WERI-Rb-1 (cell line): ENCODE data around the gene USP6NL.

Experiments used
- DNase-seq: peaks from one replicate; pipeline ENCODE4 v3.0.0-alpha.2; 2020
- H3K27ac ChIP-seq: fragments of 250-450 bp; sonication (Bioruptor Pico); 2 replicates; pipeline ENCODE4 v1.5.1; 2020; ENCODE audit warnings: mild to moderate bottlenecking, moderate library complexity
- H3K27me3 ChIP-seq: fragments of 250-450 bp; sonication (Bioruptor Pico); 2 replicates; pipeline ENCODE4 v1.5.1; 2021; ENCODE audit warnings: mild to moderate bottlenecking, low read depth, moderate library complexity; ENCODE audit not compliant: insufficient read depth, severe bottlenecking
- H3K36me3 ChIP-seq: fragments of 250-450 bp; sonication (Bioruptor Pico); 2 replicates; pipeline ENCODE4 v1.5.1; 2020; ENCODE audit warnings: mild to moderate bottlenecking, moderate library complexity
- H3K4me3 ChIP-seq: 2 replicates; pipeline ENCODE4 v1.5.1; 2011; ENCODE audit warnings: low read depth, mild to moderate bottlenecking, control low read depth, low read length
- H3K9me3 ChIP-seq: fragments of 250-450 bp; sonication (Bioruptor Pico); 2 replicates; pipeline ENCODE4 v1.5.1; 2021; ENCODE audit warnings: mild to moderate bottlenecking, moderate library complexity; ENCODE audit not compliant: severe bottlenecking
- CTCF ChIP-seq: IDR thresholded peaks from 2 replicates; pipeline ENCODE4 v1.5.1; 2011; ENCODE audit warnings: low read depth, mild to moderate bottlenecking, control low read depth, inconsistent platforms, low read length

Gene USP6NL

GRCh38 chr10:11532306-11532705, 79.1 kb downstream of the USP6NL start:
- no peaks in the 10 kb centered on the region for H3K27me3 ChIP-seq
- H3K36me3 ChIP-seq, result no peaks in the 10 kb centered on the region
- no peaks in the 10 kb centered on the region for H3K9me3 ChIP-seq
- no peak for DNase-seq
- H3K27ac ChIP-seq, result no peak overlapping the region
- no peak overlapping the region for H3K4me3 ChIP-seq
- no peak for TF ChIP-seq CTCF

- DNase-seq, result no peak
- Histone ChIP-seq H3K9me3 (no peaks in the 10 kb centered on the region), H3K27ac (no peak overlapping the region), H3K4me3 (no peak overlapping the region), H3K36me3 (no peaks in the 10 kb centered on the region), H3K27me3 (no peaks in the 10 kb centered on the region)
- TF ChIP-seq CTCF, result no peak
These were observed 80.6 kb downstream of the USP6NL start for GRCh38 chr10:11530806-11531205.

GRCh38 chr10:11529276-11529903, 82.1 kb downstream of the USP6NL start:
- no peak for TF ChIP-seq CTCF
- no peak for DNase-seq
- no peaks in the 10 kb centered on the region for H3K27me3 ChIP-seq
- no peaks in the 10 kb centered on the region for H3K36me3 ChIP-seq
- no peak overlapping the region for H3K27ac ChIP-seq
- H3K4me3 ChIP-seq, result no peak overlapping the region
- no peaks in the 10 kb centered on the region for H3K9me3 ChIP-seq

GRCh38 chr10:11528286-11528685, 83.2 kb downstream of the USP6NL start:
- no peak overlapping the region for H3K27ac ChIP-seq
- H3K36me3 ChIP-seq, result no peaks in the 10 kb centered on the region
- no peak overlapping the region for H3K4me3 ChIP-seq
- no peak for TF ChIP-seq CTCF
- no peaks in the 10 kb centered on the region for H3K9me3 ChIP-seq
- no peaks in the 10 kb centered on the region for H3K27me3 ChIP-seq
- no peak for DNase-seq

- H3K4me3 ChIP-seq, result no peak overlapping the region
- H3K27me3 ChIP-seq, result no peaks in the 10 kb centered on the region
- TF ChIP-seq CTCF, result no peak
- H3K27ac ChIP-seq, result no peak overlapping the region
- no peaks in the 10 kb centered on the region for H3K9me3 ChIP-seq
- DNase-seq, result no peak
- H3K36me3 ChIP-seq, result no peaks in the 10 kb centered on the region
These were observed 83.7 kb downstream of the USP6NL start for GRCh38 chr10:11527691-11528255.

- Histone ChIP-seq H3K4me3 (no peak overlapping the region), H3K36me3 (no peaks in the 10 kb centered on the region), H3K27ac (no peak overlapping the region), H3K9me3 (no peaks in the 10 kb centered on the region), H3K27me3 (no peaks in the 10 kb centered on the region)
- DNase-seq, result no peak
- TF ChIP-seq CTCF, result no peak
These were observed 84.4 kb downstream of the USP6NL start for GRCh38 chr10:11527068-11527467.
